HG02588 (cell line): ENCODE measurements around the gene MACROD2.

Experiments used
- ATAC-seq: cut with Tn5 transposase; IDR thresholded peaks from one replicate; pipeline ENCODE4 v1.9.1; 2021; ENCODE audit warnings: mild to moderate bottlenecking, moderate library complexity; ENCODE audit not compliant: unreplicated experiment

Gene MACROD2

DNA sequence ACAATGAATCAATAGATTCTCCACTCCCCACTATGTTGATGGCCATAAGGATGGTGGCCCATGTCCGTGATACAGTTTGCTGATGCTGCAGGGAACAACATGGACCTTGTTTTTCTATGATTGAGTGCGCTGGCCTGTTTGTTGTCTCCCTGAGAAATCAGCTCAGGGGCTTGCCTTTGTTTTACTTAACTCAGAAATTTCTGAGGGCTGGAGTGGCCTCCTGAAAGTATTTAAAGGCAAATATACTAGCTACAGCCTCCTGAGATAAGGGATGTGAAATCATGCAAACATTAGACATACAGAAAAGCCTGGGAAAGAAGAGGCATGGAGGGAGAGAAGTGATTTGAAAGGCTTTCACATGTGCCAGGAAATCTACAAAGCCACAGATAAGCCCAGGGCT lies 512.4 kb downstream of the MACROD2 start:
- no peak for ATAC-seq

GRCh38 chr20:14510341-14510740 lies 515.0 kb downstream of the MACROD2 start:
- ATAC-seq: no peak

DNA sequence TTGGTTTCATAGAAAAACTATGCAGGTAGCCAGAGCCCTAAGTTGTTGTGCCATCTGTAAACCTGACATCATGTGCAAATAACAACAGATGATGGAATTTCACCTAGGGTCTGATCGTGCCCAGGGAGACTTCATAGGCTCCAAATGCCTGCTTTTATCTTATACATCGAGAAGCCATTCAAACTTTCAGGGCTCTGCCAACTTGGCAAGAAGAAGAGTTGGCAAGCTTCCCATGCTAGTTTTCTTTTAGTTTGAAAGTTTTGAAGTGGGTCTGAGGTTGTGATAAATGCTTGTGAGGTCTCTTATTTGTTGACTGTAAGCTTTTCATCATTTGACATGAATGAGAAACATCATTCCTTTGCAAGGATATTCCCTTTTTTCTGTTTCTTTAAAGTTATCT lies 517.5 kb downstream of the MACROD2 start:
- ATAC-seq: no peak

DNA sequence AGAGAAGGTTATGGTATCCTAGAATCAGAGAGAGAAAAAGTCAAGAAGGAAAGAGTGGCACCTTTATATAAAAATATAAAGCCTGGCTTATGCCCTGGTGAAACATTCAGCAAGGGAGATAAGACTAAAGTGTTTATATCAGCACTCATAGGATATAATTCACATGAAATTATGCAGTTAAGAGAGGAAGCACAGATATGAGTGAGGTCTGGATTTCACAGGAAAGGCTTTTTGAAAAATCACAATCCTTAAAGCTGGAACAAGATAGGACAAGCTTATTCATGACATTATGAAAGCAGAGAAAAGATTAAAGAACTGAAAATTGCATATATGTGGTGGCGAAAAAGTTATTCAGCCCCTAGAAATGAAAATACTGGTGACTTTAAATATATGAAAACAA lies 523.3 kb downstream of the MACROD2 start:
- ATAC-seq: no peak

GRCh38 chr20:14521016-14521415 lies 525.7 kb downstream of the MACROD2 start:
- ATAC-seq: no peak

DNA sequence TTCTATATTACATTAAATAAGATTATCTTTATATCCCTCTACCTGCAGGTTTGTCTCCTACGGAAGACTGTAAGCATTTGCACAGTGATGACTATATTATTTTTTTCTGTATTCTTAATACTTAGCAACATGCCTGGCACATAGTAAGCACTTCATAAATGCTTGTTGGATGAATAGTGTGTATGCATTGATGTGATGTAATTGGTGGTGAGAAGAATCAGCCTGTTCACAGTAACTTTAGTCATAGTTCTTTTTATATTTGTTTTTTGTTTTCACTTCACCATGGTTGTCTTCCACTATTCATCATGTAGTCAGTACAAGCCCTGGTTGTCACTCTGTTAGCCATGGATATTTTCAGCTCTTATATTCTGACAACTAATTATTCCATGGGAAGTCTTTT lies 526.1 kb downstream of the MACROD2 start:
- no peak for ATAC-seq

DNA sequence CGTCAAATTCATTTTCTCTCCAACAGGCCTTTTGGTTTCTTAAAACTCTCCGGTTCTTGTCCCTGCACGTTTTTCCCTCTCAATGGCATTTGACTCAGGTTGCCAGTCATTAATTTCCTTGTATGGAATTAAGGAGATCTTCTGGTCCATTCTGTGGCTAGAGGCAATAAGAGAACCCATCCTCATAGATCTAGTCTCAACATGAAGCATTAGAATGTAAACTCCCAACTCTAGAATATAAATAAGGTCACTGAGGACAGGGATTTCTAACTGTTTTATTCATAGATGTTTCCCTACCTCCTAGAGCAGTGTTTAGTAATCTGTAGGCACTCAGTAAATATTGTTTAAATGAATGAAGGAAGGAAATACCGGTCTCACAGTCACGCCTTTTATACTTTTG lies 527.3 kb downstream of the MACROD2 start:
- no peak for ATAC-seq

GRCh38 chr20:14523090-14523489 lies 527.8 kb downstream of the MACROD2 start:
- ATAC-seq: no peak

DNA sequence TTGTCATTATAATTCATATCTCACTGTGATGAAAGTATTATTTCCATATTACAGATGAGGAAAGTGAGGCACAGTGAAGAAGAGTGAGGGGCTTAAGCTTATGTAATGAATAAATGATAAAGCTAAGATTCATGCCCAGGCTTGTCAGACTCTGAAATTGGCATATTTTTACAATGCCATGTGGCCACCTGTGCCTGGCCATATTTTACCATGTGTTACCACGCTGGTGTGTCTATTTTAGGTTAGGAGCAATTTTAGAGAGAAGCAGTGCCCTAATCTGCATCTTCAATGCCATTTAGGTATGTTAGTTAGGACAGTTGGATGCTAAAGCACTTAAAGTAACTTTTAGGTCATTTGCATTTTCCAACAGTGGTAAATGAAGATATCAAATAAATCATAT lies 530.1 kb downstream of the MACROD2 start:
- no peak for ATAC-seq

DNA sequence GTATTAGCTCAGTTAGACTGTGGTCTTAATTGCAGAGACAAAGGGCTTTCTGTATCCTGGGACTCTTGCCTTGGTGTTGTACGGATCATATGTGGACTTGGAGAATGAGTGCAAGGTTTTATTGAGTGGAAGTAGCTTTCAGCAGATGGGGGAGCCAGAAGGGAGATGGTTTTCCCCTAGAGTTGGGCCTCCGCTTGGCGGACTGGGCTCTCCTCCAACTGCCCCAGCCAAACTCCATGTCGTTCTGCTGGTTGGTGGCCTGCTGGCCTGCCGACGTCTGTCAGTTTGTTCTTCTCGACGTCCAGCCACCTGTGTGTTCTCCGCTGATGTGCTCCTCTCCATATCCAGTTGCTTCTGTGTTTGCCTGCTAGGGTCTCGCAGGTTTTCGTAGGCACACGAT lies 531.6 kb downstream of the MACROD2 start:
- no peak for ATAC-seq

- no peak for ATAC-seq
These were observed 536.5 kb downstream of the MACROD2 start for GRCh38 chr20:14531786-14532185.

- no peak for ATAC-seq
These were observed 541.4 kb downstream of the MACROD2 start for GRCh38 chr20:14536738-14537137.

- peak; percentile 97 for ATAC-seq
These were observed 543.1 kb downstream of the MACROD2 start for GRCh38 chr20:14538433-14538832.

DNA sequence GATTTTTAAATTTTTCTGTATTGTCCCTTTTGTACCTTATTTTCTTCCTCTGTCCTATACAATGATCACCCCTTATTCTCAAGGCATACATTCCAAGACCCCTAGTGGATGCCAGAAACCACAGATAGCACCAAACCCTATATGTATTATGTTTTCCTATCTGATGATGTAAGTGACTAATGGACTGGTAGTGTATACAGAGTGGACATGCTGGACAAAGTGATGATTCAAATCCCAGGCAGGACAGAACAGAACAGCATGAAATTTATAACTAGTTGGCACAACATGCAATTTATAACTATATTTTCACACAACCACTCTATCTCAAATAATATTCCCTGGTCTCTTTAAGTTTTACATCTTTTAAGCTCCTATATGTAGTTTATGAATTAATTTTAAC lies 547.7 kb downstream of the MACROD2 start:
- no peak for ATAC-seq

DNA sequence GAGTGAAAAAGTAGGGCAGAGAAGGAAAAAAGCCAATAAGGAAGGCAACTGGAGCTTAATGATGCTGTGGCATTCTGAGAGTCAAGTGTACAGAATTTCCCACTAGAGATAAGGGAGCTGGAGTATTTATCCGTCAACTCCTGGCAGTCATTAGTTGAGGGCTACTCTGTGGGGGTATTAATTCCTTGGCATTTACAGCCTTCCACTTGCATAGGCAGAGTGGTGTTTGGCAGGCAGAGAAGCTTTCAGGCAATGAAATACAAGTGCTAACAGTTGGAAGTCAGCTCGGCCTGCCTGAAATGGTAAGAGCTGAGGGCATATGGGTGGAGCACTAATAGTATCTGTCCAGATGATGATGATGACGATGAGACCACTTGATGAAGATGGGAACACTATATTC lies 549.4 kb downstream of the MACROD2 start:
- ATAC-seq: no peak

DNA sequence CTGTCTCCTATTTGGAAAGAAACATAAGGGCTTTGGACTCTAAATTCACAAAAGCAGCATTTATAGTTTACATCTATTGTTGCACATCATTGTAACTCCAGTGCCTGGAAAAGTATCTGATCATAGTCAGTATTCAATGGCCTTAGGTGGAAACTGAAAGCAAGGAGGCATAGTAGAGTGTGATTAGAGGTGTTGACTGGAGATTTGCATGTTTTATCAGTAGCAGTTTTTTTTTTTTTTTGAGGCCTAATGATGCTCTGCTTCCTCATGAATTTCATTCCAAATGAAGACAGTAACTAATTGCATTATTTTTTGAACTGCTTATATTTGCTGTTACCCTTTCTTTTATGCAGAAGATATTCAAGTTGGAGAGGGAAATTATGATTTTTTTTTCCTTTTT lies 555.3 kb downstream of the MACROD2 start:
- no peak for ATAC-seq

- no peak for ATAC-seq
These were observed 558.6 kb downstream of the MACROD2 start for GRCh38 chr20:14553774-14554534.

- no peak for ATAC-seq
These were observed 560.4 kb downstream of the MACROD2 start for GRCh38 chr20:14555676-14556075.

DNA sequence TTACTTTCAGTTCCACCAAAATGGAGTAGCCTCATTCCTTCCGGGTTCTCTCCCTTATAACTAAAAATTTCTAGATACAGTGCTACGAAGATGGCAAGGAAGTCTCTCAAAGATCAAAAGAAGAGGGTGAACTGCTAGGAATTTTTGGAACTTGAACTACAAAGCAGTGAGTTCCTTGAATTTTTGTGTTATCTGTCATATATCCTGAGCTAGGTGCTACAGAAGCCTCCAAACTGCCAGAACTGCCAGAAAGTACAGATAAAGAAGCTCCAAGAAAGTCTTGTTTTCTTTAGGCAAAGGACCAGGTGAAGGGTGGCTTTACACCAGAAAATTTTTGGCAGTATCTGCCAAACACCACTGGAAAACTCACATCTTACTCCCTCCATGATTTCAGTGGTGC lies 560.9 kb downstream of the MACROD2 start:
- no peak for ATAC-seq

GRCh38 chr20:14559612-14560011 lies 564.3 kb downstream of the MACROD2 start:
- no peak for ATAC-seq

DNA sequence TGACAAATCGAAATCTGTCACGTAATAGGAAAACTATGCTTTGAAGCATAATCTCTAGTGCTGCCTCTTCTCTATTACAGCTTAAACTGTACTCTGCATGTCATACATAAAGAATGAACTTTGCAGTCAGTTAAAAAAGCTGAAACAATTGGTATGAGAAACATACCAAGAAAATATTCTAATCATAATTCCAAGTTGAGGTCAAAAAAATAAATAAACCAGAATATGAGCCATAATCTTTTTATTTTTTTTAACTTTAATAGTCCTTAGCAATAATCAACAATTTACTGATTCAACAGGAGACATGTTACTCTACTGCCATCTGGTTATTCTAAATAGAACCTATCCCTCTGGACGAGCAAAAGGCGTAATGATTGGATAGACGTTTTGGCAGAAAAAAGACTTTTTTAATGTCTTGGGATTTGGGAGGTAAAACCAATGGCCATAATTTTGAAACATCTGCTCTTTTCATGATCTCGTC lies 566.5 kb downstream of the MACROD2 start:
- ATAC-seq: no peak

DNA sequence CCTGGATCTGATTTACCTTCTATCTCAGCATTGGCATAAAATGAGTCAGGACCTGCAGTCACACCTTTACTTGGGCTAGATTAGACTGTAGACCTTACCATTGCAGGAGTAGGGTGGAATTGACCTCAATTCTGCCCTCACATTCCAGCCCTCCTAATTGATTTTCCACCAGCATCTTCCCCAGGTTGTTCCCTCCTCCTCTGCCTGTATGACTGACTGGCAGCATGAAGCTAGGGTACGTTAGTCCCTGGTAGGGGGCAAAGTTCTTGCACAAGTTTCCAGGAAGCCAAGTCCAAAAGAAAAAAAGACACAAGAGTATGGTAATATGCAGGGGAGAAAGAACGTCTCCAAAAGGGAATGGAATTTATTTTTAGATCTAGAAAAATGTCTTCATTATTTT lies 567.7 kb downstream of the MACROD2 start:
- ATAC-seq: no peak

GRCh38 chr20:14566505-14566904 lies 571.2 kb downstream of the MACROD2 start:
- ATAC-seq: no peak
